ENCODE data around the gene C1QTNF1.

Gene C1QTNF1

DNA sequence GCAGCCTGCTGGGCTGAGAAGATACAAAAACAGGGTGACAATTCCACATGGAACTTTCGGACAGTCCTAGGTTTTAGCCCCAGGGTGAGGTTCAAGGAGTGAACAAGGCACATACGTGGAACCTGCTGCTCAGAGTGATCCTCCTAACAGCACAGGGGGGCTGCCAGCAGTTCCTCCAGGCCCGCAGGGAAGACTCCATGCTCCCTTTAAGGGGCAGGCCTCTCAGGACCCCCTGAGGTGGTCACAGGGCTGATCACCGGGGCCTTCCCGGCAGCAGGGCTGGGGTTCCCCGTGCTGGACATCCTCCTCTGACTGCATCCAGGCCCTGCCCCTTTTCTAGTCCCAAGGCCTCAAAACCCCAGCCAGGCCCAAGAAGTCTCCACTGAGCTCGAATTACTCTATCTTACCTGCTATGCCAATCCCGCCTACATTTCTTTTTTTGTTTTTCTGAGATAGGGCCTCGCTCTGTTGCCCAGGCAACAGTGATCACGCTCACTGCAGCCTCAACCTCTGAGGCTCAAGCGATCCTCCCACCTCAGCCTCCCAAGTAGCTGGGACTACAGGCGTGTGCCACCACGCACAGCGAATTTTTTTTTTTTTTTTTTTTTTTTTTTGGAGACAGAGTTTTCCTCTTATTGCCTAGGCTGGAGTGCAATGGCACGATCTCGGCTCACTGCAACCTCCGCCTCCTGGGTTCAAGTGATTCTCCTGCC is 24.8 kb upstream of the C1QTNF1 start:
- H3K27ac Mint-ChIP-seq = no peak overlapping the region
- H3K4me3 Mint-ChIP-seq = no peak overlapping the region
- peaks cover 72% of the 10 kb centered on the region for H3K36me3 Mint-ChIP-seq
- H3K4me1 Mint-ChIP-seq = peaks cover 24% of the 10 kb centered on the region
- no peak for ATAC-seq
- no peaks in the 10 kb centered on the region for H3K9me3 Mint-ChIP-seq
- H3K27me3 Mint-ChIP-seq = no peaks in the 10 kb centered on the region

GRCh38 chr17:78999947-79000395 is 24.0 kb upstream of the C1QTNF1 start:
- no peaks in the 10 kb centered on the region for H3K9me3 Mint-ChIP-seq
- no peaks in the 10 kb centered on the region for H3K27me3 Mint-ChIP-seq
- H3K4me1 Mint-ChIP-seq = peaks cover 24% of the 10 kb centered on the region
- H3K36me3 Mint-ChIP-seq = peaks cover 64% of the 10 kb centered on the region
- no peak overlapping the region for H3K4me3 Mint-ChIP-seq
- no peak overlapping the region for H3K27ac Mint-ChIP-seq
- ATAC-seq = no peak

DNA sequence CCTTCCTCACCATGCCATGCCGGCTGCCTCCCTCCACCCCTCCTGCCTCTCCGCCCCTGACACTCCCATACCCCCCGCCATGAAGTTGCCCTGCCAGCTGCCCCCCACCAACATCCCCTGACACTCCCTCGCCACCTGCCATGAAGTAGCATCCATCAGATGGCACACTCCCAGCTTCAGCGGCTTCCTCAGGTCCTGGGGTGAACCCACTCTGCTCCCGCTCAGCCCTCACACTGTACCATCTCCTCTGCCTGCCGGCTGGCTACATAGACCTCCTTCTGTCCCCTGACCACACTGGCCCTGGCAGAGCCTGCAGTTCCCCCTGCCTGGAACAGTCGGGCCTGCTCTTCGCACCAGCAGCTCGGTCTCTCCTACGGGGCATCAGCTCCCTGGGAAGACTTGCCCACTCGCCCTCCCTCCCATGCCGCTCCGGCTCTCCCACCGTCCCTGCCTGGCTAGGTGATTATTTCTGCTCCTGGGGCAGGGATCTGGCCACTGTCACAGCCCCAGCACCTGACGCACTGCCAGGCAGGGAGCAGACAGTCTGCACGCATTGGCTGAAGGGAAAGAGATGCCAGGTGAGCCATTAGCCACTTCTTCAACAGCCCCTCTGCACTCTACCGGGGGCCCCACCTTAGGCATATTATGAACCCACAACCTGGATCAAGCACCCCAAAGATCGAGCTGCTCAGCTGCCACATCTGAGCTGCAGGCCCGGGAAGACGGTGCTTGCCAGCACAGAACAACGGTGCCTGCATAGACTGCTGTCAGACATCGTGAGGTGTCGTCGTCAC is 23.4 kb upstream of the C1QTNF1 start:
- Mint-ChIP-seq H3K27me3 (no peaks in the 10 kb centered on the region), H3K4me1 (peaks cover 24% of the 10 kb centered on the region), H3K36me3 (peaks cover 58% of the 10 kb centered on the region), H3K4me3 (no peak overlapping the region), H3K27ac (no peak overlapping the region), H3K9me3 (no peaks in the 10 kb centered on the region)
- no peak for ATAC-seq

DNA sequence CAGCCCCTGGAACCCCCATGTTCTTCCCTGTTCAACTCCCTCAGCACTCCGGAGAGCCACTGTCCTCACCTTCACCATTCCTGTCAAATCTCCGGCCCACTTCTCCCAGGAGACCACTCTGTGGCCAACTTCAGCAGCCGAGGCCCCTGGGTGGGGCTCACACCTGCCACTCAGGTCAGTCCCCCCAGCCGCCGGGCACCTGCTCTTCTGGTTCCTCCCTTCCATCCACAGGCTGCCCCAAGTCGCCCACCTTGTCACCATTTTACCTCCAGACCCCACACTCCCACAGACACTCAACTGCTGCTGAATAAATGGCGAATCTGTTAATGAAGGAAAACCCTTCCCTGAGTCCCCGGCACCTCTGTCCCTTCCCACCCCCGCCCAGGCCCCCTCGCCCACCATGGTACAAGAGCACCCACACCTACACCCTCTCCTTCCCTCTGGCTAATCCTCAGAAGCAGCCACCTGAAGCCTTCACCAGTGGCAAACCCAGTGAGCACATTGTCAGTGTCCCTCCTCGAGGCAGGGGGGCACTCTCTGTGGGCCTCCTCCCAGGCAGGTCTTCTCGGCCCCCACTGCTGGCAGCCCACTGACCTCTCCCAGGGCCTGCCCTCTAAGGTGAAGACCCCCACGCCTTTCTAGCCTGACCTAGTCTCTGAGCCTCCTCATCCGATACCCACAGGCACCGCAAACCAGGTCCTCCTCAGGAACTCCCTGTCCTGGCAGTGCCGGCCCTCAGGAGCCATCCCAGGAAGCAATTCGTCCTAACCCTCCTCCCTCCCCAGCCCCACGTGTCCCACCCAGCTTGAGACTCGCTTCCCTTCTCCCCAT is 22.6 kb upstream of the C1QTNF1 start:
- H3K9me3 Mint-ChIP-seq = no peaks in the 10 kb centered on the region
- no peak overlapping the region for H3K4me3 Mint-ChIP-seq
- H3K4me1 Mint-ChIP-seq = peaks cover 31% of the 10 kb centered on the region
- ATAC-seq = no peak
- no peaks in the 10 kb centered on the region for H3K27me3 Mint-ChIP-seq
- peaks cover 51% of the 10 kb centered on the region for H3K36me3 Mint-ChIP-seq
- H3K27ac Mint-ChIP-seq = peak overlapping the region; percentile 54

DNA sequence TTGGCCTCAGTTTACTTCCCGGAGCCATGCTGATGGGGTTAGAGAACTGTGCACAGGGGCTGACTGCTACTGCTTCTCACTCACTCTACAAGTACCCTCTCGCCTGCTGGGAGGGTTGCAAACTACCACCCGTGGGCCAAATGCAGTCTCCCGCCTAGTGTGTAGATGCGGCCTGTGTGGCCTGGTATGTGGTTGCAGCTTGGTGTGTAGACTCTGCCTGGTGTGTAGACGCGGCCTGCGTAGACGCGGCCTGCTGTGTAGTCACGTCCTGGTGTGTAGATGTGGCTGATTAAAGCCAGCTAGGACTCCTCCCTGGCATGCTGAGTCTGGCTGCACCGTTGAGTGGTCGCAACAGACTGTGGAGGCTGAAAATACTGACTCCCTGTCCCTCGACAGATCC is 21.7 kb upstream of the C1QTNF1 start:
- H3K4me1 Mint-ChIP-seq = peaks cover 39% of the 10 kb centered on the region
- H3K27ac Mint-ChIP-seq = peak overlapping the region; percentile 54
- ATAC-seq = no peak

GRCh38 chr17:79002796-79003593 is 21.0 kb upstream of the C1QTNF1 start:
- ATAC-seq = no peak
- peaks cover 46% of the 10 kb centered on the region for H3K4me1 Mint-ChIP-seq
- no peaks in the 10 kb centered on the region for H3K27me3 Mint-ChIP-seq
- H3K36me3 Mint-ChIP-seq = peaks cover 39% of the 10 kb centered on the region
- H3K27ac Mint-ChIP-seq = peak overlapping the region; percentile 73
- no peaks in the 10 kb centered on the region for H3K9me3 Mint-ChIP-seq
- no peak overlapping the region for H3K4me3 Mint-ChIP-seq

More for the DNA sequence above, 21.7 kb upstream of the C1QTNF1 start:
- H3K4me3 Mint-ChIP-seq = no peak overlapping the region
- no peaks in the 10 kb centered on the region for H3K27me3 Mint-ChIP-seq
- H3K9me3 Mint-ChIP-seq = no peaks in the 10 kb centered on the region
- peaks cover 46% of the 10 kb centered on the region for H3K36me3 Mint-ChIP-seq

GRCh38 chr17:79003661-79004411 is 20.1 kb upstream of the C1QTNF1 start:
- ATAC-seq = no peak
- Mint-ChIP-seq H3K27me3 (no peaks in the 10 kb centered on the region), H3K9me3 (no peaks in the 10 kb centered on the region), H3K4me1 (peaks cover 55% of the 10 kb centered on the region), H3K27ac (peak overlapping the region; percentile 73), H3K36me3 (peaks cover 30% of the 10 kb centered on the region), H3K4me3 (no peak overlapping the region)

DNA sequence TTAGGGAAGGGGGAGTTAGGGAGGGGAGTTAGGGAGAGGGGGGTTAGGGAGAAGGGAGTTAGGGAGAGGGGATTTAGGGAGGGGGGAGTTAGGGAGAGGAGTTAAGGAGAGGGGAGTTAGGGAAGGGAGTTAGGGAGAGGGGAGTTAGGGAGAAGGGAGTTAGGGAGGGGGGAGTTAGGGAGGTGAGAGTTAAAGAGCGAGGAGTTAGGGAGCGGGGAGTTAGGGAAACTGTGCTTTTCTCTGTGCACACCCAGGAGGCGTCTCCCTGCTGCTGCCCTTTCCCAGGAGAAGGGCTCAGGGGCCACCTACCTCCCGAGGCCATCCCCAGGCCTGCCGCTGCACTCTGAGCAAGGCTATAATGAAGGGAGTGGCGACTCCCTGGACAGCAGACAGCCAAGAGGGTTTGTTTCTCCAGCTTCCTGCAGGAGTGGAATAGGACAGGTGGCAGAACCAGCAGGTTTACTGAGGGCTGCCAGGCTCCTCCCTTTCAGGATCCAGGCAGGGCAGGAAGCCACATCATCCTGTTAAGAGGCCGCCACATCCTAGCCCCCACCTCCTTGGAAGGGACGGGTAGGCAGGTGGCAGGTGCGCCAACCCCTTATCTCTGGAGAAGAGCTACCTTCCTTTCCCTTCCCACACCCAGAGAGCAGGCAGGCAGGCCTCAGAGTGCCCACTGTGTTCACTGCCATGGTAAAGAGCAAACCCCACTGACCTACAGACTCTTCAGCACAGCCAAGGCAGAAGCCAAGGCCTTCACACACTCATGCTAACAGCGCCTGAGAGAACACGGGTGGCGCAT is 18.7 kb upstream of the C1QTNF1 start:
- H3K4me3 Mint-ChIP-seq = no peak overlapping the region
- H3K27me3 Mint-ChIP-seq = no peaks in the 10 kb centered on the region
- H3K27ac Mint-ChIP-seq = no peak overlapping the region
- H3K9me3 Mint-ChIP-seq = no peaks in the 10 kb centered on the region
- H3K36me3 Mint-ChIP-seq = peaks cover 25% of the 10 kb centered on the region
- H3K4me1 Mint-ChIP-seq = peaks cover 65% of the 10 kb centered on the region
- ATAC-seq = no peak

DNA sequence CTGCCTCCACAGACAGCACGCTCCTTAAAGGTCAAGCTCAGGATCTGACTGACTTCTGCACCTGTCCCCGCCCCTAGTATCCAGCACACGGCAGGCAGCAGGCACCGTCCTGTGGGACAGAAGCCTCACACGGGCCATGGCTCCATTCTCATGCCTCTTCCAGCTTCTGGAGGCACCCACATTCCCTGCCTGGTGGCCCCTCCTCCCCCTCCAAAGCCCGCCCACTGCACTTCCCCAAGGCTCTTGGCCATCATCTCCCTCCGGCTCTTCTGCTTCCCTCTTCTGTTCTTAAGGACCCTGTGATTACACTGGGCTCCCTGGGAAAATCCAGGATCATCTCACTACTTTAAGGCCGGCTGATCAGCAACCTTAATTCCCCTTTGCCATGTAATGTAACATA is 17.9 kb upstream of the C1QTNF1 start:
- Mint-ChIP-seq H3K27ac (no peak overlapping the region), H3K4me3 (no peak overlapping the region), H3K4me1 (peaks cover 67% of the 10 kb centered on the region)

GRCh38 chr17:79006794-79007503 is 17.0 kb upstream of the C1QTNF1 start:
- H3K4me1 Mint-ChIP-seq = peaks cover 59% of the 10 kb centered on the region
- no peaks in the 10 kb centered on the region for H3K9me3 Mint-ChIP-seq
- no peak for ATAC-seq
- no peak overlapping the region for H3K4me3 Mint-ChIP-seq
- peak overlapping the region; percentile 10 for H3K27ac Mint-ChIP-seq
- H3K27me3 Mint-ChIP-seq = no peaks in the 10 kb centered on the region
- peaks cover 14% of the 10 kb centered on the region for H3K36me3 Mint-ChIP-seq

More for the DNA sequence above, 17.9 kb upstream of the C1QTNF1 start:
- ATAC-seq = no peak
- H3K27me3 Mint-ChIP-seq = no peaks in the 10 kb centered on the region
- peaks cover 17% of the 10 kb centered on the region for H3K36me3 Mint-ChIP-seq
- H3K9me3 Mint-ChIP-seq = no peaks in the 10 kb centered on the region

DNA sequence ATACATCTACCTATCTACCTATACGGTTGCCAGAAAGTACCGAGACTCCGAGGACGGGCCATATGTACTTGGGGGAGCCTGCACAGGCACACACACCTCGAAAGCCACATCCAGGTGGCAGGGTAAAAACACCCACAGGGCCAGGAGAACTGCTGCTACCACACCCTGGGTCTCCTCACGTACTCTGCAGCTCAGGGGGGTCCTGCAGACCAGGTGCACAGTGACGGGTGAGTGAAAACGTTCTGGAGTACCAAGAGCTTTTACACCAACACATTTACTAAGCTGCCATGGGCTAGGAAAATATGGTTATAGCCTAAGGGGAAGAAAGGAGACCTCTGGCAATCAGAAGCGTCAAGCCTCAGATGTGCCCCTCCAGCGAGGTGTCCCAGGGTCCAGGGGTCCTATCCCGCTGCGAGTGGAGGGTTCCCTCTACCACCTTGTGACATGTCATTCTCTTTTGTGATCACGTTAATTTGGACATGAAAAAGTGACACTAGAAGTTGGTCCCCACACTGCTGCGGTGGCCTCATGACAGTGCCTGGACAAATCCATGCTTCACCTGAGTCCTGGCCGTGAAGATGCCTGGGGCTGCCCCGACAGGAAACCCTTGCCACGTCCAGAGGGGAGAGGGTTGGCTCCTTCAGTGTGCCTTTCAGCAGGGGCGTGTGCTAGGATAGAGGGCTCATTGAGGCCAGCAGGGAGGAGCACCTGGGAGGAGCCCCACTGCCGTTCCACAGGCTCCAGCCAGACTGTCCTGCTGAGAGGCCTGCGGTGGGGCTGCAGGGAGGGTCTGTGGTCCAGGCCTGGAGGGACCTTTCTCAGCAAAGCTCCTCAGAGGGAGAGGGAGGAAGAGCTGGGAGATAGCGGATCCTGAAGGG is 16.2 kb upstream of the C1QTNF1 start:
- Mint-ChIP-seq H3K4me1 (peaks cover 51% of the 10 kb centered on the region), H3K36me3 (peaks cover 7% of the 10 kb centered on the region), H3K27ac (peak overlapping the region; percentile 72), H3K27me3 (peaks cover under 1% of the 10 kb centered on the region), H3K9me3 (no peaks in the 10 kb centered on the region), H3K4me3 (peak overlapping the region; percentile 79)
- no peak for ATAC-seq

GRCh38 chr17:79008666-79009387 is 15.1 kb upstream of the C1QTNF1 start:
- ATAC-seq = peak; percentile 49
- Mint-ChIP-seq H3K27ac (peak overlapping the region; percentile 72), H3K4me1 (peaks cover 43% of the 10 kb centered on the region), H3K9me3 (no peaks in the 10 kb centered on the region), H3K27me3 (peaks cover 7% of the 10 kb centered on the region), H3K36me3 (peaks cover under 1% of the 10 kb centered on the region), H3K4me3 (peak overlapping the region; percentile 79)

Data from stimulated activated memory B cell treated with anti-CD40 and anti-IgM and Interleukin-4, amounts not matched to agents 10 μg/mL and 1 μg/mL and 100 μg/mL, for 72 hours (primary cell).